Large intestine (tissue), 3 donors: Measurements from ENCODE around the gene GALNT18. TPM values are rescaled to one million over a fixed set of nuclear protein-coding genes. Genes with fewer than 3 reads are reported as not detected.

Experiments used
- DNase-seq, 2 donors: peaks; one replicate each; pipeline versions ENCODE4 v3.0.0 to v3.0.0-alpha.2; 2013
- H3K27ac ChIP-seq: one replicate; pipeline ENCODE4 v1.5.1; 2013; ENCODE audit warnings: low read length
- H3K27me3 ChIP-seq: 2 replicates; pipeline ENCODE4 v1.6.1; 2013; ENCODE audit warnings: low read length; ENCODE audit not compliant: control insufficient read depth, insufficient read depth
- H3K36me3 ChIP-seq: 2 replicates; pipeline ENCODE4 v1.6.1; 2013; ENCODE audit warnings: low read length; ENCODE audit not compliant: control insufficient read depth, insufficient read depth
- H3K4me1 ChIP-seq: one replicate; pipeline ENCODE4 v1.6.1; 2013; ENCODE audit warnings: low read length; ENCODE audit not compliant: control insufficient read depth, insufficient read depth
- H3K4me3 ChIP-seq: one replicate; pipeline ENCODE4 v1.5.1; 2013; ENCODE audit warnings: low read length
- H3K9me3 ChIP-seq: one replicate; pipeline ENCODE4 v1.6.1; 2013; ENCODE audit warnings: mild to moderate bottlenecking, low read depth, low read length, moderate library complexity; ENCODE audit not compliant: control insufficient read depth
- WGBS: methylation state at CpG from one replicate; pipeline ENCODE4 v1.1.5; 2013; ENCODE audit warnings: low lambda C conversion rate; ENCODE audit not compliant: insufficient coverage; 5-methylcytosine and 5-hydroxymethylcytosine counted together
- polyA plus RNA-seq: library from polyadenylated mRNA; unstranded; fragments of 120-200 nt; gene quantifications from one replicate; pipeline ENCODE4 v1.2.1, GENCODE V29; 2013

GALNT18 gene
- polyA plus RNA-seq, 1 donor = 3.7 TPM

DNA sequence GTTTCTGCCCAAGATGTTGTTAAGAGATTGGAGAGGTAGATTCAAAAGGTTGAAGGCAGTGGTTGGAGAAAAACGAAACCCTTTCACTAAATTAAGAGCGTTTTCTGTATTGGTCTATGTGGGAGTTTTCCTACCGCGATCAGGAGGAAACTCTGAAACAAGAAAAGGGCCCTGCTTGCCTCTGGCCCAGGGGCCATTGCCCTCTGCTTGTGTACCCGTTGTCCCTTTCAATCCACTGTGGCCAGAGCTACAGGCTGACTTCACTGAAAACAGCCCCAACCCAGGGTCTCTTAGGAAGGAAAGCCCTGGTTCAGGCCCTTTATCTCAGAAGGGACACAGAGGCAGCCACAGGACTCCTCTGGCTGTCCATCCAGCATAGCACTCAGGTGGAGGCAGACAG lies 367.8 kb downstream of the GALNT18 start:
- Histone ChIP-seq H3K4me1 (peaks cover 16% of the 10 kb centered on the region), H3K27ac (no peak overlapping the region), H3K9me3 (no peaks in the 10 kb centered on the region), H3K27me3 (no peaks in the 10 kb centered on the region), H3K4me3 (no peak overlapping the region), H3K36me3 (no peaks in the 10 kb centered on the region)
- 100% methylated on average over 1 of the region's 5 CpGs for WGBS
- no peak for DNase-seq

DNA sequence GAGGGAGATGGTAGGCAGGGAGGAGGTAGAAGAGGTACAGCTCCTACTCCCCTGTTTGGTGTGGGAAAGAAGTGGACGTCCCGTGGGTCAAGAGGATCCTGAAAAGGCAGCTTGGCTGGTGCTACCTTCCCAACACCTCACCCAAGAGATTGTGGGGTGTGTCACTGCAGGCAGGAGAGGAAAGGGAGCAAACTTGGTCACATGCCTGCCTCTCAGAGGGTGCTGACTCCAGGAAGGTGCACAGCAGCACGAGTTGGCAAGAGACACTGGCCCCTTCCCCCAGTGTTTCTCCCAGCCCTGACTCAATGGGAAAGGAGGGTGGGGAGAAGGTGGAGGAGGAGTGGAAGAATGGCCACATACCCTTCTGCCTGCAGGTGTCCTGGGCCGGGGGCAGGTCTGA lies 368.3 kb downstream of the GALNT18 start:
- peaks cover 16% of the 10 kb centered on the region for H3K4me1 ChIP-seq
- H3K27me3 ChIP-seq = no peaks in the 10 kb centered on the region
- no peak overlapping the region for H3K27ac ChIP-seq
- no peaks in the 10 kb centered on the region for H3K9me3 ChIP-seq
- peak; percentile 19 to 57 for DNase-seq
- H3K4me3 ChIP-seq = no peak overlapping the region
- no peaks in the 10 kb centered on the region for H3K36me3 ChIP-seq
- WGBS = no CpG with 5 or more reads among the region's 4 CpGs

DNA sequence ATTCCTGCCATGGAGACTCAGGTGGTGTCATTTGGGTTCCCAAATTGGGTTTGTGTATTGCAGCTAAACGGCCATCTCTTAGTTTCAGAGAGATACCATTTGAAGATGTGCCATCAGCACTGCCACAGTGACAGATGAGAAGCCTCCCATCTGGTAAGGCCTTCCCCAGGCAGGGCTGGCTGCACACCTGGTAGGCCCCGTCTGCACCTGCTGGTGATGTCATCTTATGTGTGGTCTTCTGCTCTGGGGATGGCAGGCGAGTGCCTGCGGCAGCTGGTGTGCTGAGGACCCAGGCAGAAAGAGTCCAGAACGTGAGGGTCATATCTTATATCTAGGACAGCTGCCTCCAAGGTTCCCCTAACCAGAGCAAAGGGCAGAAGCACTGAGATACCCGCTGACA lies 369.4 kb downstream of the GALNT18 start:
- peaks cover 16% of the 10 kb centered on the region for H3K4me1 ChIP-seq
- H3K9me3 ChIP-seq = no peaks in the 10 kb centered on the region
- no peaks in the 10 kb centered on the region for H3K36me3 ChIP-seq
- no peaks in the 10 kb centered on the region for H3K27me3 ChIP-seq
- DNase-seq = no peak
- no peak overlapping the region for H3K4me3 ChIP-seq
- no peak overlapping the region for H3K27ac ChIP-seq
- WGBS = no CpG with 5 or more reads among the region's 6 CpGs

DNA sequence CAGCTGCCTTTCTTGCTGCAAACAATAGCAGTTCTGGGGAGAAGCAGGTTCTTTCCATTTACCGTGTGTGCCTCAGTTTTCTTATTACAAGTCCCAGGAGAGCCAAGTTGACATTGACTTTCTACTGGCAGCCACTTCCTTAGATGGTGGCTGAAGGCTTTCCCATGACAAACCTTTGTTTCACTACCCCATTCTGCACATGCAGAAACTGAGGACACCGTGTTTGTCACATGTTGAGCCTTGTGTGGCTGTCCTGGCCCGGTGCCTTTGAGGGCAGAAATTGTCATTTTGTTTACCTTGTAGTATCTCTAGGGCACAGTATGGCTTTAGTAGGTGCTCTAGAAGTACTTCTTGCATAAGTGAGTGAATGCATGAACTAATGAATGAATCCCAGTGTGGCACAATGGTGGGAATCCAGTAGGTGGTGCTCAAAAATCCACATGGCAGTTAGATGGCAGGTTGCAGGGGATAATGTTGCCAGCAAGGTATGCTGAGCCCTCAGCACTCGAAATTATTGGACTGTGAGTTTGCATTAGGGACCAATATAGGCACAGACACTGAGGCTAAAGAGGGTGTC lies 370.3 kb downstream of the GALNT18 start:
- no CpG with 5 or more reads among the region's 4 CpGs for WGBS

DNA sequence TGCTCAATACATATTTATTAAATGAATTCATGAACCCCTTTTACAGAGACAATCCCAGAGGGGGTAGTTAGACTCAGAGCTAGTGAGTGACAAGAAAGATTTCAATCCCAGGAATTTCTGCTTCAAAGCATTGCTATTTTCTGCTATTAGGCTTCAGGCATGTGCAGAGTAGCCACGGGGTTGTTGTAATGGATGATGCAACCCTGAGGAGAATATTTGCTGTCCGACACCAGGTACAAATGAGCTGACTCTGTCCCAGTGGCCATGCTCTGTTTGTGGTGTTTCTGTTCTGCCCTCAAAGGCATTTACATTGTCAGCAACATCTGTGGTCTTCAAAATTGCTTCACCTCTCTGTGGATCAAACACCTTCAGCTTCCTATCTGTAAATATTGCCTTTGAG lies 371.3 kb downstream of the GALNT18 start:
- H3K27me3 ChIP-seq = no peaks in the 10 kb centered on the region
- H3K4me1 ChIP-seq = peaks cover 20% of the 10 kb centered on the region
- no peak overlapping the region for H3K4me3 ChIP-seq
- peak; percentile 23 to 36 for DNase-seq
- H3K27ac ChIP-seq = no peak overlapping the region
- H3K9me3 ChIP-seq = peaks cover 3% of the 10 kb centered on the region
- WGBS = no CpG with 5 or more reads among the region's 2 CpGs
- no peaks in the 10 kb centered on the region for H3K36me3 ChIP-seq

More for the DNA sequence above, 370.3 kb downstream of the GALNT18 start:
- Histone ChIP-seq H3K4me3 (no peak overlapping the region), H3K27me3 (no peaks in the 10 kb centered on the region), H3K36me3 (no peaks in the 10 kb centered on the region), H3K4me1 (peaks cover 20% of the 10 kb centered on the region), H3K27ac (no peak overlapping the region), H3K9me3 (peaks cover 3% of the 10 kb centered on the region)
- no peak for DNase-seq

DNA sequence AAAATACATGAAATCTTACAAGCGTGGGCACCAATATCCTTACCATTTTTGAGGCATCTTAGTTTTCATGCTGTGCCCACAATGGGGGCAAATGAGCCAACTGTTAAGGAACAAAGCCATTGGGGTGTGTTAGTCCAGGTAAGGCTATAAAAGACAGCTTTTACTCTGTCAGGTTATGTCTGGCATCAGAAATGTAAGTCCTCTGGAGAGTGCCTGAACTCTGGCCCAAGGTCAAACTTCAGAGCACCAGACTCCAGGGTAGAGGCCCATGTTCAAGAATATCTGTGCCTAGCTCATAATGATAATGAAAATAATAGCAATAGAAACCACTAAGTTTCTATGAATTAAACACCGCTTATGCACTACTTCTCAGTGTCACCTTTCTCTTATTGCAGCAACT lies 374.2 kb downstream of the GALNT18 start:
- Histone ChIP-seq H3K36me3 (no peaks in the 10 kb centered on the region), H3K4me3 (no peak overlapping the region), H3K27me3 (no peaks in the 10 kb centered on the region), H3K27ac (peak overlapping the region; percentile 22), H3K4me1 (peaks cover 14% of the 10 kb centered on the region), H3K9me3 (peaks cover 3% of the 10 kb centered on the region)
- WGBS = 80% methylated on average over 1 of the region's 2 CpGs
- peak; percentile 52 to 80 for DNase-seq

DNA sequence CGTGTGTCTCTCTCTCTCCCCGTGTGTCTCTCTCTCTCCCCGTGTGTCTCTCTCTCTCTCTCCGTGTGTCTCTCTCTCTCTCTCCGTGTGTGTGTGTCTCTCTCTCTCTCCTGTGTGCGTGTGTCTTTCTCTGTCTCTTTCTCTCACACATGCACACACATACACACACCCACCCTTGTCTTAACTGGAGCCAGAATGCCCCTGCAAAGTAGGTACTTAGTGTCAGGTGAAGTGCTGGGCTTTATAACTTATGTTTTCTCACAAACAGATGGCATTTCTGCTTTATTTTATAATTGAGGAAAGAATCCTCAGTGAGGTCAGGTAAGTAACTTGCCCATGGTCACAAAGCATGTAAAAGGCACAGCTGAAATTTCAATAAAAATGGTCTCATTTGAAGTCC lies 374.7 kb downstream of the GALNT18 start:
- H3K9me3 ChIP-seq = peaks cover 3% of the 10 kb centered on the region
- peaks cover 14% of the 10 kb centered on the region for H3K4me1 ChIP-seq
- H3K27me3 ChIP-seq = no peaks in the 10 kb centered on the region
- H3K4me3 ChIP-seq = no peak overlapping the region
- no peaks in the 10 kb centered on the region for H3K36me3 ChIP-seq
- H3K27ac ChIP-seq = no peak overlapping the region
- WGBS = no CpG with 5 or more reads among the region's 6 CpGs
- DNase-seq = no peak

DNA sequence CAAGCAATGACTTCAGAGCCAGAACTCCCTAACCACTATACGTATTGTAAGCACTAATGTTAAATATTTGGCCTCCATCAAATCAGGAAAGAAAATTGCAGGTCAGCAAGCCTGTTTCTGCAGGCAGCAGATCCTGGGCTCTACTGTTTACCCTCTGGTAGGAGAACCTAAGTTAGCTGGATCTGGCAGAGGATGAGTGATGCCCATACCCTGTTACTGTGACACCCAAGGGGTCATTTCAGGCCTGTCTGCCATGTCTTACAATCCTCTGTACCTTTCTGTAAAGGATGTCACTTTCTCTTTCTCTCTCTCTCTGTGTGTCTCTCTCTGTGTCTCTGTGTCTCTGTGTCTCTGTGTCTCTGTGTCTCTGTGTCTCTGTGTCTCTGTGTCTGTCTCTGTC lies 375.6 kb downstream of the GALNT18 start:
- Histone ChIP-seq H3K27ac (no peak overlapping the region), H3K9me3 (peaks cover 3% of the 10 kb centered on the region), H3K4me1 (peaks cover 14% of the 10 kb centered on the region), H3K27me3 (no peaks in the 10 kb centered on the region), H3K36me3 (no peaks in the 10 kb centered on the region), H3K4me3 (no peak overlapping the region)
- WGBS = no CpG with 5 or more reads among the region's 1 CpG
- no peak for DNase-seq

DNA sequence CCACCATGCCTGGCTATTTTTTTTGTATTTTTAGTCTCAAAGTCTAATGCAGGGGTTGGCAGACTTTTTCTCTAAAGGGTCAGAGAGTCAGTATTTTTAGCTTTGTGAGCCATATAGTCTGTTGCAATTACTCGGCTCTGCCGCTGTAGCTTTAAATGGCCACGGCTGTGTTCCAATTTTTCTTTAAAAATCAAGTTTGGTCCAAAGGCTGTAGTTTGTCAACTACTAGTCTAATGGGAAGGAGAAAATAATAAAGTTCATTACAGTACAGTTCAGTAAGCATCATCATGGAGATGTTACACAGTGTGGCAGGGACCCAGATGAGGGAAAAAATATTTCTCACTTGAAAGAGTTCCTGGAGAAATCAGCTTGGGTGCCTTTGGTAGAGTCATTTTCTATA lies 376.4 kb downstream of the GALNT18 start:
- peaks cover 3% of the 10 kb centered on the region for H3K9me3 ChIP-seq
- no peaks in the 10 kb centered on the region for H3K27me3 ChIP-seq
- H3K4me1 ChIP-seq = peaks cover 14% of the 10 kb centered on the region
- 80% methylated on average over 1 of the region's 3 CpGs for WGBS
- H3K27ac ChIP-seq = no peak overlapping the region
- no peak overlapping the region for H3K4me3 ChIP-seq
- H3K36me3 ChIP-seq = no peaks in the 10 kb centered on the region
- DNase-seq = no peak

DNA sequence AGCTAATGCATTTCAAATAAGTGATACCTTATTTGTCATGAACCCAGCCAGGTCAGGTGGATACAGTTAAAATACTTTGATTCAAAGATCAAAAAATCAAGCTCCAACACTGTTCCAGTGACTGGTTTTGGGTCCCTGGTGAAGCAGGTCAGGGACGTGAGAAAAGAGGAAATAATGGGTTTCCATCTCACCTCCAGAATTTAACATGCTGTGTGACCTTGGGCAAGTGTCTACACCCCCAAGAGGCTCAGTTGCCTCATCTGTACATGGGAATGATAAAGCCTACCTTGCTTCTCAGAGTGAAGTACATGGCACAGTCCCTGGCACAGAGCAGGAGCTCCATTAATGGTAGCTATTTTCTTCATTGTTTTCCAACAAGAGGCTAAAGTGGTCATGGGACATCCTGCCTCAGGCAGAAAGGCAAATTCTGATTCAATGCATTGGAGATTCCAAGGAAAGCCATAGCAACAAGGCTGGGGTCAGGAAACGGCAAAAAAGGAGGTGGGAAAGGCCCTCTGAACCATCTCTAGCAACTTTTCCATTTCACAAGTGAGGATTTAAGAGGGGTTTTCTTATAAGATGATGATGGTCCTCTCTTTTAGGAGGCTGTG lies 377.2 kb downstream of the GALNT18 start:
- Histone ChIP-seq H3K4me3 (no peak overlapping the region), H3K9me3 (peaks cover 3% of the 10 kb centered on the region), H3K4me1 (peaks cover 14% of the 10 kb centered on the region), H3K36me3 (no peaks in the 10 kb centered on the region), H3K27ac (no peak overlapping the region), H3K27me3 (no peaks in the 10 kb centered on the region)
- WGBS = no CpG with 5 or more reads among the region's 2 CpGs
- no peak for DNase-seq
